Pancreas (tissue), 10 donors: ENCODE measurements around the gene HYI. TPM values are rescaled to one million over a fixed set of nuclear protein-coding genes. Genes with fewer than 3 reads are reported as not detected.

Source experiments
- ATAC-seq, 4 donors: fragments of 200-7000 bp; cut with Tn5 transposase; one replicate each; pipeline versions ENCODE4 v1.8.0 to v1.9.1; 2020; ENCODE audit warnings: mild to moderate bottlenecking in 4 of 4, moderate library complexity in 4 of 4
- DNase-seq, 6 donors: peaks; one replicate each; pipeline ENCODE4 v3.0.0-alpha.2; 2020
- FAIRE-seq: peaks from 2 replicates; lab custom pipeline; 2012; peaks lifted over from hg19 to GRCh38; lab: Jason Lieb, UNC
- H3K27ac ChIP-seq, 4 donors: fragments of 200-600 bp; sonication (generic); 1 replicate in 3 of 4; 2 replicates in 1 of 4; pipeline versions ENCODE4 v1.5.0 to v1.8.0; 2020
- H3K27me3 ChIP-seq, 4 donors: fragments of 200-600 bp; one replicate each; pipeline ENCODE4 v1.8.0; 2021
- H3K36me3 ChIP-seq, 3 donors: fragments of 200-600 bp; sonication (generic) in 1 of 3; one replicate each; pipeline versions ENCODE4 v1.5.0 to v1.8.0; 2020 to 2021
- H3K4me1 ChIP-seq, 3 donors: fragments of 200-600 bp; one replicate each; pipeline ENCODE4 v1.8.0; 2021
- H3K4me3 ChIP-seq, 4 donors: fragments of 200-600 bp; sonication (generic) in 2 of 4; one replicate each; pipeline versions ENCODE4 v1.5.0 to v1.8.0; 2020 to 2021
- H3K9me3 ChIP-seq, 4 donors: fragments of 200-600 bp; one replicate each; pipeline ENCODE4 v1.8.0; 2021
- CTCF ChIP-seq, 4 donors: fragments of 200-600 bp; sonication (generic) in 3 of 4; IDR thresholded peaks; one replicate each; pipeline versions ENCODE4 v1.5.0 to v1.8.0; 2021; ENCODE audit warnings: antibody characterized with exemption in 4 of 4
- WGBS, 2 donors: extraction: QIAGEN DNeasy Blood & Tissue Kit; methylation state at CpG; one replicate each; pipeline ENCODE4 v1.1.7; 2013; 5-methylcytosine and 5-hydroxymethylcytosine counted together
- intact Hi-C, 3 donors: fragments of 100-400 bp; cut with DNase I; formaldehyde crosslinking; loops; one replicate each; pipeline versions ENCODE4 v1.11.1 to v1.14.2; 2022
- microRNA-seq, 2 donors: library from miRNA; unstranded; fragments of <30 nt; microRNA quantifications; one replicate each; pipeline versions ENCODE4 to v1.1.0, GENCODE V29; 2019 to 2020
- polyA plus RNA-seq, 2 donors: library from polyadenylated mRNA; stranded (reverse); fragments of 200-250 nt; gene quantifications; one replicate each; pipeline ENCODE4 v1.2.3, GENCODE V29; 2013
- total RNA-seq, 6 donors: library from RNA; stranded (reverse); fragmentation: NEBNext Ultra II Directional in 4 of 6; extraction: Animal tissue kit (Norgen Biotek cat#: 25700) in 4 of 6; gene quantifications; one replicate each; pipeline versions ENCODE4 v1.2.1 to v1.2.4, GENCODE V29; 2021 to 2023
- donor health status: healthy with polysubstance abuse.
- donor health status: DM: no; HTN: no; CAD: no; lungs with moderate emphysema.
- donor health status: DM: no; HTN: no; CAD: no.
- donor health status: control.
- donor health status: control.
- donor health status: Bipolar disorder and iron deficiency.
- donor health status: DM: yes; HTN: yes; CAD: no.
- donor health status: DM: no; HTN: no; CAD: no.
- donor health status: DM: no; HTN: no; CAD: no.
- donor health status: DM: yes; HTN: yes; CAD: no.

The HYI gene
- total and polyA plus RNA-seq, 8 donors, result 39.9 to 235 (median 59.1) TPM

GRCh38 chr1:43405219-43405875, 48.4 kb downstream of the HYI start:
- TF ChIP-seq CTCF (IDR thresholded peaks at IDR 0.05), result no peak
- 87% methylated on average over 6 of the region's 6 CpGs for WGBS, 2 donors
- Histone ChIP-seq H3K4me3 (no peak overlapping the region), H3K27me3 (no peaks in the 10 kb centered on the region), H3K36me3 (peaks cover 0 to 25% (median 7%) of the 10 kb centered on the region in 3 donors), H3K27ac (no peak overlapping the region), H3K9me3 (no peaks in the 10 kb centered on the region), H3K4me1 (no peaks in the 10 kb centered on the region)
- ATAC-seq (peak in 1 of 4 donors; percentile 14), DNase-seq (no peak), FAIRE-seq (no peak)
- intact Hi-C loops, result no loop called here

GRCh38 chr1:43404353-43404752, 49.4 kb downstream of the HYI start:
- no peak overlapping the region for H3K27ac ChIP-seq
- no peaks in the 10 kb centered on the region for H3K9me3 ChIP-seq
- intact Hi-C loops, result no loop called here
- ATAC-seq (no peak), FAIRE-seq (no peak), DNase-seq (no peak)
- no peak overlapping the region for H3K4me3 ChIP-seq
- H3K27me3 ChIP-seq, result no peaks in the 10 kb centered on the region
- peaks cover 0 to 25% (median 7%) of the 10 kb centered on the region in 3 donors for H3K36me3 ChIP-seq
- no peaks in the 10 kb centered on the region for H3K4me1 ChIP-seq
- TF ChIP-seq CTCF (IDR thresholded peaks at IDR 0.05), result no peak
- 95% methylated on average over 6 of the region's 6 CpGs for WGBS, 2 donors

- peaks cover 0 to 25% (median 7%) of the 10 kb centered on the region in 3 donors for H3K36me3 ChIP-seq
- FAIRE-seq, result no peak
- H3K27me3 ChIP-seq, result no peaks in the 10 kb centered on the region
- WGBS, 2 donors, result 74% methylated on average over 6 of the region's 6 CpGs
- intact Hi-C loops, result no loop called here
- ATAC-seq, result no peak
- no peaks in the 10 kb centered on the region for H3K9me3 ChIP-seq
- no peak overlapping the region for H3K27ac ChIP-seq
- no peak overlapping the region for H3K4me3 ChIP-seq
- no peak for DNase-seq
- no peaks in the 10 kb centered on the region for H3K4me1 ChIP-seq
- TF ChIP-seq CTCF (IDR thresholded peaks at IDR 0.05), result no peak
Measured at GRCh38 chr1:43402089-43402865, 51.5 kb downstream of the HYI start.

Small RNA genes lying within 50 kb of the gene (microRNA-seq; reads per million reads assigned to microRNA genes)
- gene MIR6735, result 0.29 to 0.39 reads per million in 2 donors

Other genes starting within 250 kb of the HYI start
- 10 to 100 TPM; 27.5 to 56.5 (median 38.6) TPM for gene TMEM125, start 183.9 kb downstream of the HYI start, total RNA-seq
- gene TMEM125, start 183.9 kb downstream of the HYI start, polyA plus RNA-seq, result 10 to 100 TPM; 52.0 to 75.0 TPM
- 10 to 100 TPM in 5 of 6 donors, 1 to 10 TPM in 1; 9.1 to 17.2 (median 12.4) TPM for gene C1orf210, start 168.3 kb downstream of the HYI start, total RNA-seq
- gene C1orf210, start 168.3 kb downstream of the HYI start, polyA plus RNA-seq, result 10 to 100 TPM in 1 of 2 donors, 1 to 10 TPM in 1; 5.7 to 13.7 TPM
- 1 to 10 TPM; 2.1 to 6.2 (median 3.7) TPM for gene TIE1, start 152.9 kb downstream of the HYI start, total RNA-seq
- gene TIE1, start 152.9 kb downstream of the HYI start, polyA plus RNA-seq, result 1 to 10 TPM; 6.9 to 8.3 TPM
- under 1 TPM in 4 of 6 donors, not detected in 2; 0.12 to 0.43 (median 0.19) TPM for gene MPL, start 116.1 kb downstream of the HYI start, total RNA-seq
- gene MPL, start 116.1 kb downstream of the HYI start, polyA plus RNA-seq, result under 1 TPM; 0.08 to 0.09 TPM
- gene CDC20, start 95.0 kb downstream of the HYI start, total RNA-seq, result 1 to 10 TPM in 3 of 6 donors, under 1 TPM in 3; 0.12 to 1.8 (median 0.80) TPM
- gene CDC20, start 95.0 kb downstream of the HYI start, polyA plus RNA-seq, result under 1 TPM; 0.23 to 0.61 TPM
- 10 to 100 TPM; 22.8 to 44.9 (median 29.5) TPM for gene ELOVL1, start 85.9 kb downstream of the HYI start, total RNA-seq
- gene ELOVL1, start 85.9 kb downstream of the HYI start, polyA plus RNA-seq, result 10 to 100 TPM; 32.2 to 43.5 TPM
- 10 to 100 TPM; 13.5 to 22.6 (median 16.6) TPM for gene MED8, start 64.1 kb downstream of the HYI start, total RNA-seq
- 10 to 100 TPM; 15.3 to 24.8 TPM for gene MED8, start 64.1 kb downstream of the HYI start, polyA plus RNA-seq
- 10 to 100 TPM; 18.5 to 30.8 (median 23.4) TPM for gene SZT2, start 64.0 kb downstream of the HYI start, total RNA-seq
- 10 to 100 TPM; 23.4 to 54.9 TPM for gene SZT2, start 64.0 kb downstream of the HYI start, polyA plus RNA-seq
- 100 to 1,000 TPM in 5 of 6 donors, 10 to 100 TPM in 1; 89.2 to 210 (median 131) TPM for gene PTPRF, start 77.0 kb upstream of the HYI start, total RNA-seq
- 10 to 100 TPM; 42.9 to 44.6 TPM for gene PTPRF, start 77.0 kb upstream of the HYI start, polyA plus RNA-seq
- 10 to 100 TPM in 5 of 6 donors, 1 to 10 TPM in 1; 8.5 to 25.8 (median 14.1) TPM for gene KDM4A, start 196.2 kb upstream of the HYI start, total RNA-seq
- 1 to 10 TPM; 9.0 to 9.9 TPM for gene KDM4A, start 196.2 kb upstream of the HYI start, polyA plus RNA-seq